NT2/D1 (cell line): ENCODE measurements around the gene DOCK8.

Source experiments
- SUZ12 ChIP-seq: IDR thresholded peaks from 2 replicates; pipeline ENCODE4 v1.6.1; 2011; ENCODE audit not compliant: insufficient read length, insufficient read depth; ENCODE audit errors: extremely low read depth
- YY1 ChIP-seq: IDR thresholded peaks from 2 replicates; pipeline ENCODE4 v1.6.1; 2011; ENCODE audit not compliant: insufficient read length, insufficient read depth
- ZNF274 ChIP-seq: IDR thresholded peaks from 2 replicates; pipeline ENCODE4 v1.6.1; 2011; ENCODE audit warnings: mild to moderate bottlenecking, low read depth, low read length

DNA sequence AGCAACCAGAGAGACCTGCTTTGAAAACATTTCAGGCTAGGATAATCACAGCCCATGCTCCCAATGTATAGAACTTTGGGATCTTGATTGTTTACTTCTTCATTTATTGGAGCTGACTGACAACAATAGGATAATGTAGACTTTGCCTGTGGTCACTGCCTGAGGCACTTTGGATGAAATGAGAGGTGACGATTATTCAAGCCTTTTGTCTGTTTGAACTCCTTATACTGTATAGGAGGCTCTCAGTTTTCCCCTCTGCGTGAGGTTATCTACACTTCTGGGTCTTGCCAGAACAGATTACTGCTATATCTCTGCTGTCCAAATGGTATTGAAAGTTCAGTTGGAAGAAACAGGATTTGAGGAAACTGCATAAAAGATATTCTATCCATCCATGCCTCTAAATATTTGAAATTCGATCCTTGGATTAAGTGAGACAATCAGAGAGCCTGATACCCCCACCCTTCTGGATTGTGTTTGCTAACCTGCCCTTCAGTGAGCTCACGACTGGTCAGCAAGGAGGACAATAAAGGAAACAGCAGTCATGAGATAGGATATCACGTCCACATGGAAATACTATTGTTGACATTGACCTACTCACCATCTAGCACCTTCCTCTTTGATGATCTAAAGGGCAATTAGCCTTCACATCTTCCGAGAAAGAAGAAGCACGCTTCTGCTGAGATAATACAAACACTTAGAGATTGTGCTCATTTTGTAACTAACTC is 98.1 kb downstream of the DOCK8 start:
- TF ChIP-seq ZNF274: no peak
- no peak for TF ChIP-seq SUZ12
- no peak for TF ChIP-seq YY1
